Esophagus muscularis mucosa (tissue), 4 donors: ENCODE data around the gene KDM4E. TPM values are rescaled to one million over a fixed set of nuclear protein-coding genes. Genes with fewer than 3 reads are reported as not detected.

Experiments
- DNase-seq: peaks from one replicate; pipeline ENCODE4 v3.0.0-alpha.2; 2017; ENCODE audit errors: extremely low spot score
- H3K27ac ChIP-seq, 4 donors: fragments of 200-600 bp; sonication (generic); replicated peaks in 1 of 4; 1 replicate in 3 of 4; 2 replicates in 1 of 4; pipeline ENCODE4 v1.5.1; 2016 to 2019; ENCODE audit warnings: mild to moderate bottlenecking in 1 of 4
- H3K27me3 ChIP-seq, 4 donors: fragments of 200-600 bp; sonication (generic); one replicate each; pipeline versions ENCODE4 v1.5.1 to v1.6.0; 2016 to 2019
- H3K36me3 ChIP-seq, 4 donors: fragments of 200-600 bp; sonication (generic); one replicate each; pipeline ENCODE4 v1.5.1; 2016 to 2019
- H3K4me1 ChIP-seq, 4 donors: fragments of 200-600 bp; sonication (generic); one replicate each; pipeline ENCODE4 v1.5.1; 2016 to 2019
- H3K4me3 ChIP-seq, 4 donors: fragments of 200-600 bp; sonication (generic); 1 replicate in 2 of 4; 2 replicates in 2 of 4; pipeline ENCODE4 v1.5.1; 2016 to 2019; ENCODE audit warnings: mild to moderate bottlenecking in 4 of 4, moderate library complexity in 1 of 4
- H3K9me3 ChIP-seq, 4 donors: fragments of 200-600 bp; sonication (generic); 1 replicate in 3 of 4; 2 replicates in 1 of 4; pipeline ENCODE4 v1.5.1; 2016 to 2019
- EP300 ChIP-seq: sonication (generic); formaldehyde crosslinking; IDR thresholded peaks from one replicate; pipeline ENCODE4 v1.6.1; 2017; ENCODE audit warnings: antibody characterized with exemption
- POLR2A ChIP-seq: fragments of 450-650 bp; IDR thresholded peaks from one replicate; pipeline ENCODE4 v1.6.1; 2017; ENCODE audit warnings: antibody characterized with exemption, moderate library complexity, mild to moderate bottlenecking, low read depth
- POLR2AphosphoS5 ChIP-seq, 2 donors: sonication (generic); formaldehyde crosslinking; IDR thresholded peaks; one replicate each; pipeline ENCODE4 v1.6.1; 2017; ENCODE audit warnings: antibody characterized with exemption in 2 of 2
- WGBS: methylation state at CpG from one replicate; pipeline ENCODE4 v1.1.5; 2018; 5-methylcytosine and 5-hydroxymethylcytosine counted together
- intact Hi-C: fragments of 100-400 bp; cut with DNase I; formaldehyde crosslinking; loops from one replicate; pipeline ENCODE4 v1.15.1; 2023
- total RNA-seq, 4 donors: library from RNA; depleted of rRNA; stranded (reverse); fragments of >200 nt; gene quantifications; one replicate each; pipeline versions ENCODE4 v1.1.0 to v1.2.1, GENCODE V29; 2016
- TF ChIP-seq, protein P1 (sequence below), 3 experiments: fragments of 200-600 bp in 2 of 3; fragments of 450-650 bp in 1 of 3; sonication (generic) in 2 of 3; IDR thresholded peaks; one replicate each; pipeline ENCODE4 v1.5.1; 2017 to 2019; ENCODE audit warnings: antibody characterized with exemption in 3 of 3, mild to moderate bottlenecking in 2 of 3, moderate library complexity in 1 of 3

KDM4E gene
- total RNA-seq, 4 donors from 2014 or later = not detected

DNA sequence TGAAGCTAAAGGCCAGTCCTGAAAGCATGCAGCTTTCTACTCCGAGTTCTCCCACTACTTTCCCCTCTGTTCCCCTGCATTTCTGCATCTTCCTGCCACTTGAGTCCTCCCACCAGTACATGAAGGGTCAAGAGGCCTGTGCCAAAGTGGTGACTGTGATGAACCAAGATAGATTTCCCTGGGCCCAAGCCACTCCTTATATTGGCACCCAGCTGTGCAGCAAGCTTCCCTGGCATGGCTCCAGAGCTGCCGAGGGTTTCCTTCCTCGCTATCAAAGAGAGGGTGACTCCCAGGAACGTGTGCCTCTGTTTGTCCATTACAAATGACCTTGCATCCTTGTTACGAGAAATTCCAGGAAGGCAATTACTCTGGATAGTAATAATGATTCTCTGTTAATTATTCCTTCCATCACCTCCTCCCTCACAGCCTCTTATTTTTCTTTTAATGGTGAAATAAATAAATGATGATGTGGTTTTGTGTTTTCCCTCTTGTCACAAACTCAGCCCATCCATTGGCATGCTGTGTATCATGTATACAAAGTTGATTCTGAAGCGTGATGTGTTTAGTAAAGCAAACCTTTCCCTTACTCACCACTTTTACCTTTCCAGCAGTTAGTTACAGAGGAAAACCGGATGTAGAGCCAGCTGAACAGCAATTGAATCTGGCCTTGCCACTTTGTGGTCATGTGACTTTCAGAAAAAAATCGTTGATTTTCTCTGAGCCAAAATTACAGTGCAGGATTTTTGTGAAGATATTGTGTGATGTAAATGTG is 49.9 kb downstream of the KDM4E start:
- peak overlapping the region in 1 of 4 donors; percentile 46 for H3K27ac ChIP-seq
- DNase-seq = no peak
- no peaks in the 10 kb centered on the region for H3K9me3 ChIP-seq
- H3K27me3 ChIP-seq = no peaks in the 10 kb centered on the region
- intact Hi-C loops = loop anchor here (5.0 kb wide), 1 partner anchor 687 kb away; no protein-coding TSS in a partner anchor
- WGBS = 47% methylated on average over 8 of the region's 8 CpGs
- TF ChIP-seq POLR2AphosphoS5 (IDR thresholded peaks at IDR 0.05) = no peak
- no peak for TF ChIP-seq EP300
- TF ChIP-seq, protein P1, sequence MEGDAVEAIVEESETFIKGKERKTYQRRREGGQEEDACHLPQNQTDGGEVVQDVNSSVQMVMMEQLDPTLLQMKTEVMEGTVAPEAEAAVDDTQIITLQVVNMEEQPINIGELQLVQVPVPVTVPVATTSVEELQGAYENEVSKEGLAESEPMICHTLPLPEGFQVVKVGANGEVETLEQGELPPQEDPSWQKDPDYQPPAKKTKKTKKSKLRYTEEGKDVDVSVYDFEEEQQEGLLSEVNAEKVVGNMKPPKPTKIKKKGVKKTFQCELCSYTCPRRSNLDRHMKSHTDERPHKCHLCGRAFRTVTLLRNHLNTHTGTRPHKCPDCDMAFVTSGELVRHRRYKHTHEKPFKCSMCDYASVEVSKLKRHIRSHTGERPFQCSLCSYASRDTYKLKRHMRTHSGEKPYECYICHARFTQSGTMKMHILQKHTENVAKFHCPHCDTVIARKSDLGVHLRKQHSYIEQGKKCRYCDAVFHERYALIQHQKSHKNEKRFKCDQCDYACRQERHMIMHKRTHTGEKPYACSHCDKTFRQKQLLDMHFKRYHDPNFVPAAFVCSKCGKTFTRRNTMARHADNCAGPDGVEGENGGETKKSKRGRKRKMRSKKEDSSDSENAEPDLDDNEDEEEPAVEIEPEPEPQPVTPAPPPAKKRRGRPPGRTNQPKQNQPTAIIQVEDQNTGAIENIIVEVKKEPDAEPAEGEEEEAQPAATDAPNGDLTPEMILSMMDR (IDR thresholded peaks at IDR 0.05) = no peak
- no peak for TF ChIP-seq POLR2A
- H3K36me3 ChIP-seq = peaks cover 0 to 5% (median 0%) of the 10 kb centered on the region in 4 donors
- H3K4me1 ChIP-seq = peaks cover 14 to 43% (median 38%) of the 10 kb centered on the region in 4 donors
- H3K4me3 ChIP-seq = no peak overlapping the region

- 4% methylated on average over 1 of the region's 1 CpG for WGBS
- no peaks in the 10 kb centered on the region for H3K36me3 ChIP-seq
- H3K4me3 ChIP-seq = no peak overlapping the region
- no peak for DNase-seq
- intact Hi-C loops = loop anchor here (5.0 kb wide), 1 partner anchor 686 kb away; no protein-coding TSS in a partner anchor
- H3K9me3 ChIP-seq = no peaks in the 10 kb centered on the region
- H3K27ac ChIP-seq = peak overlapping the region in 3 of 4 donors; percentile 26 to 56 (median 28)
- peak; percentile 44 to 46 for TF ChIP-seq POLR2AphosphoS5 (IDR thresholded peaks at IDR 0.05)
- TF ChIP-seq, protein P1 (IDR thresholded peaks at IDR 0.05) = no peak
- peaks cover 14 to 42% (median 28%) of the 10 kb centered on the region in 4 donors for H3K4me1 ChIP-seq
- no peaks in the 10 kb centered on the region for H3K27me3 ChIP-seq
Measured at GRCh38 chr11:95076416-95076815, 51.4 kb downstream of the KDM4E start.

GRCh38 chr11:95076981-95077380 is 51.9 kb downstream of the KDM4E start:
- no peaks in the 10 kb centered on the region for H3K27me3 ChIP-seq
- no peaks in the 10 kb centered on the region for H3K36me3 ChIP-seq
- no peak overlapping the region for H3K4me3 ChIP-seq
- DNase-seq = no peak
- H3K27ac ChIP-seq = peak overlapping the region in 3 of 4 donors; percentile 26 to 56 (median 28)
- no peak for TF ChIP-seq POLR2AphosphoS5 (IDR thresholded peaks at IDR 0.05)
- TF ChIP-seq POLR2A = no peak
- TF ChIP-seq, protein P1 (IDR thresholded peaks at IDR 0.05) = no peak
- TF ChIP-seq EP300 = no peak
- H3K9me3 ChIP-seq = no peaks in the 10 kb centered on the region
- intact Hi-C loops = loop anchor here (5.0 kb wide), 1 partner anchor 685 kb away; no protein-coding TSS in a partner anchor
- H3K4me1 ChIP-seq = peaks cover 14 to 42% (median 28%) of the 10 kb centered on the region in 4 donors

Other genes with a start within 250 kb of the KDM4E start
- 10 to 100 TPM; 22.9 to 40.3 (median 27.0) TPM for gene CWC15, start 51.7 kb upstream of the KDM4E start, total RNA-seq
- under 1 TPM; under 0.01 to 0.58 (median 0.40) TPM for gene KDM4D, start 51.5 kb upstream of the KDM4E start, total RNA-seq
- not detected for gene KDM4F, start 24.2 kb downstream of the KDM4E start, total RNA-seq
- 10 to 100 TPM; 30.3 to 42.2 (median 34.8) TPM for gene SRSF8, start 41.7 kb downstream of the KDM4E start, total RNA-seq
- 10 to 100 TPM; 37.6 to 43.2 (median 41.0) TPM for gene ENDOD1, start 64.6 kb downstream of the KDM4E start, total RNA-seq
- gene SESN3, start 205.9 kb downstream of the KDM4E start, total RNA-seq = 10 to 100 TPM; 18.1 to 22.7 (median 21.4) TPM